Activated CD4-positive, alpha-beta T cell treated with anti-CD3 and anti-CD28 coated beads, Interleukin-2, amount 10 ng/mL, durations not matched to agents 7 days and 5 days (primary cell): ENCODE measurements around the gene ZDHHC12. TPM values are rescaled to one million over a fixed set of nuclear protein-coding genes. Genes with fewer than 3 reads are reported as not detected.

Experiments
- total RNA-seq, 2 experiments: library from RNA; stranded (reverse); gene quantifications; one replicate each; pipeline ENCODE4 v1.2.3, GENCODE V29; 2021

The ZDHHC12 gene
- total RNA-seq, 2 experiments from 2014 or later = 86.3 to 91.5 TPM

Other genes with a start within 250 kb of the ZDHHC12 start
- 10 to 100 TPM; 47.3 to 49.6 TPM for gene GLE1, start 219.4 kb downstream of the ZDHHC12 start, total RNA-seq
- 100 to 1,000 TPM; 338 to 383 TPM for gene SPTAN1, start 171.5 kb downstream of the ZDHHC12 start, total RNA-seq
- 10 to 100 TPM; 60.6 to 68.3 TPM for gene DYNC2I2, start 67.3 kb downstream of the ZDHHC12 start, total RNA-seq
- 100 to 1,000 TPM; 476 to 482 TPM for gene SET, start 34.9 kb downstream of the ZDHHC12 start, total RNA-seq
- 1 to 10 TPM; 8.2 to 9.1 TPM for gene PKN3, start 21.6 kb downstream of the ZDHHC12 start, total RNA-seq
- 10 to 100 TPM; 21.3 TPM for gene ZER1, start 47.8 kb upstream of the ZDHHC12 start, total RNA-seq
- 10 to 100 TPM; 18.4 to 21.1 TPM for gene TBC1D13, start 63.1 kb upstream of the ZDHHC12 start, total RNA-seq
- 10 to 100 TPM; 10.2 to 11.3 TPM for gene ENDOG, start 94.4 kb upstream of the ZDHHC12 start, total RNA-seq
- gene SPOUT1, start 105.7 kb upstream of the ZDHHC12 start, total RNA-seq = 10 to 100 TPM; 60.5 to 75.0 TPM
- 10 to 100 TPM; 15.2 to 17.7 TPM for gene KYAT1, start 157.8 kb upstream of the ZDHHC12 start, total RNA-seq
- 10 to 100 TPM; 42.4 to 48.0 TPM for gene LRRC8A, start 158.0 kb upstream of the ZDHHC12 start, total RNA-seq
- gene PHYHD1, start 196.9 kb upstream of the ZDHHC12 start, total RNA-seq = 1 to 10 TPM; 1.2 to 2.2 TPM
- 1 to 10 TPM; 8.4 to 9.2 TPM for gene DOLK, start 223.5 kb upstream of the ZDHHC12 start, total RNA-seq
- 10 to 100 TPM; 87.7 to 87.8 TPM for gene NUP188, start 223.6 kb upstream of the ZDHHC12 start, total RNA-seq